RWPE2 (cell line): ENCODE data around the gene MSI2.

Source experiments
- ATAC-seq: fragments of 200-7000 bp; cut with Tn5 transposase; 3 replicates; pipeline ENCODE4 v1.9.1; 2021; ENCODE audit warnings: low read depth
- DNase-seq: peaks from one replicate; pipeline ENCODE4 v3.0.0-alpha.2; 2020; ENCODE audit warnings: low spot score
- H3K27ac ChIP-seq: fragments of 450-650 bp; 2 replicates; pipeline ENCODE4 v1.5.1; 2017; ENCODE audit warnings: mild to moderate bottlenecking; ENCODE audit not compliant: poor library complexity, severe bottlenecking
- H3K27me3 ChIP-seq: fragments of 250-450 bp; sonication (Bioruptor Pico); 2 replicates; pipeline ENCODE4 v1.5.1; 2021; ENCODE audit warnings: mild to moderate bottlenecking, moderate library complexity; ENCODE audit not compliant: insufficient read depth, poor library complexity, severe bottlenecking
- H3K36me3 ChIP-seq: fragments of 250-450 bp; sonication (Bioruptor Pico); 2 replicates; pipeline ENCODE4 v1.5.1; 2020; ENCODE audit warnings: low read depth, mild to moderate bottlenecking, moderate library complexity
- H3K4me1 ChIP-seq: fragments of 250-450 bp; sonication (Bioruptor Pico); 2 replicates; pipeline ENCODE4 v1.5.1; 2021; ENCODE audit warnings: mild to moderate bottlenecking, moderate library complexity; ENCODE audit not compliant: insufficient read depth, poor library complexity, severe bottlenecking
- H3K4me3 ChIP-seq: fragments of 250-450 bp; sonication (Bioruptor Pico); 2 replicates; pipeline ENCODE4 v1.5.1; 2021; ENCODE audit warnings: mild to moderate bottlenecking, moderate library complexity; ENCODE audit not compliant: severe bottlenecking
- H3K9me3 ChIP-seq: fragments of 250-450 bp; sonication (Bioruptor Pico); 2 replicates; pipeline ENCODE4 v1.5.1; 2021; ENCODE audit warnings: mild to moderate bottlenecking, moderate library complexity; ENCODE audit not compliant: severe bottlenecking
- TF ChIP-seq, protein P1 (sequence below): fragments of 450-650 bp; IDR thresholded peaks from one replicate; pipeline ENCODE4 v1.5.1; 2017; ENCODE audit warnings: mild to moderate bottlenecking, moderate library complexity; ENCODE audit not compliant: poor library complexity, severe bottlenecking

MSI2 gene

DNA sequence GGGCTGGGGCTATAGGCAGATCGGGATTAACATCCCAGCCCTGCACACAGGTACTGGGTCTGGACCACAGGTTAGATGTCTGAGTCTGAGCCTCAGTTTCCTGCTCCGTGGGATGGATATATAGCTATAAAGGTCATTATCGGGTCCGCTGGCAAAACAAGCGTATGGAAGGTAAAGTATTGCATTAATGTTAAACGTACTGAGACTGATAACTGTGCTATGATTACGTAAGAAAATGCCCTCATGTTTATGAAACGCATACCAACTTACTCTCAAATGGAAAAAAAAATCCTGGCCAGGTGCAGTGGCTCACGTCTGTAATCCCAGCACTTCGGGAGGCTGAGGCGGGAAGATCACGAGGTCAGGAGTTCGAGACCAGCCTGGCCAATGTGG is 353.6 kb downstream of the MSI2 start:
- Histone ChIP-seq H3K27ac (no peak overlapping the region), H3K9me3 (no peaks in the 10 kb centered on the region), H3K27me3 (no peaks in the 10 kb centered on the region), H3K4me3 (no peak overlapping the region), H3K4me1 (peaks cover 3% of the 10 kb centered on the region), H3K36me3 (no peaks in the 10 kb centered on the region)
- TF ChIP-seq, protein P1, sequence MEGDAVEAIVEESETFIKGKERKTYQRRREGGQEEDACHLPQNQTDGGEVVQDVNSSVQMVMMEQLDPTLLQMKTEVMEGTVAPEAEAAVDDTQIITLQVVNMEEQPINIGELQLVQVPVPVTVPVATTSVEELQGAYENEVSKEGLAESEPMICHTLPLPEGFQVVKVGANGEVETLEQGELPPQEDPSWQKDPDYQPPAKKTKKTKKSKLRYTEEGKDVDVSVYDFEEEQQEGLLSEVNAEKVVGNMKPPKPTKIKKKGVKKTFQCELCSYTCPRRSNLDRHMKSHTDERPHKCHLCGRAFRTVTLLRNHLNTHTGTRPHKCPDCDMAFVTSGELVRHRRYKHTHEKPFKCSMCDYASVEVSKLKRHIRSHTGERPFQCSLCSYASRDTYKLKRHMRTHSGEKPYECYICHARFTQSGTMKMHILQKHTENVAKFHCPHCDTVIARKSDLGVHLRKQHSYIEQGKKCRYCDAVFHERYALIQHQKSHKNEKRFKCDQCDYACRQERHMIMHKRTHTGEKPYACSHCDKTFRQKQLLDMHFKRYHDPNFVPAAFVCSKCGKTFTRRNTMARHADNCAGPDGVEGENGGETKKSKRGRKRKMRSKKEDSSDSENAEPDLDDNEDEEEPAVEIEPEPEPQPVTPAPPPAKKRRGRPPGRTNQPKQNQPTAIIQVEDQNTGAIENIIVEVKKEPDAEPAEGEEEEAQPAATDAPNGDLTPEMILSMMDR: no peak
- DNase-seq (no peak), ATAC-seq (no peak)

DNA sequence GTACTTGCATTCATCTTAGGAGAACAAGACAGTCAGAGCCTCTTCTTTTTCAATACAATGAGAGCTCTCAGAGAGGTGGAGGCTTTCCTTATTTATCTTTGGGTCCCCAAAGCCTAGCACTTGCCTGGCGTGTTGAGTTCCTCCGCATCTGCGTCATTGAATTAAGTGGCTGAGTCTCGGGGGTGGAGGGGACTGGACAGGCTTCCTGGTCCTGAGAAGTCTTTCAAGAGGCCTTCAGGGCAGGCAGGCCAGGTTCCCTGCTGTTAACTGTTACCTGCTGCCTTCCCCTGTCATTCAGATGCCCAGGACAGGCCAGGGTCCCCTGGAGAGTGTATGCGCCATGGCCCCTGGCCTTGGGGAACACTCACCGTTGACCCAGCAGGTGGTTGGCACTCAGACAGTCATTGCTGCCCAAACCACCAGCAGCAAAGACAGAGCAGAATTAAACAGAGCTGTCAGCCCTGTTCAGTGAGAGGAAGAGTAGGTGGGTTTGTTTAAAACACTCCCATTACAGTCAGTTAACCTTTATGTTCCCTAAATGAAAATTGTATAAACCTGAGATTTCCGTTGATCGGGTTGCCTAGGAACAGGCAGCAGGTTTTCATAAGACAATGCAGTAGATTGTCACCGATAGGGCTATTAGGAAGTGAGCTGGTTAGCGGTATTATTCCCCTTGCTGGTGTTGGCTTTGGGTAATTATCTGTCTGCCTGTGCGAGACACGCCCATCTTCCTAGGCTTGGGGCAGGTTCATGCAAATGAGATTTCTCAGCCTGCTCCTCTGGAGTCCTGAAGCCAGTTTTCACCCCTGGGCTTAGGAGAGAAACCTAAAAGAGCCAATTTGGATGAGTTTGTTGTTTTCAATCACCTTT is 356.1 kb downstream of the MSI2 start:
- no peak overlapping the region for H3K27ac ChIP-seq
- no peak for ATAC-seq

DNA sequence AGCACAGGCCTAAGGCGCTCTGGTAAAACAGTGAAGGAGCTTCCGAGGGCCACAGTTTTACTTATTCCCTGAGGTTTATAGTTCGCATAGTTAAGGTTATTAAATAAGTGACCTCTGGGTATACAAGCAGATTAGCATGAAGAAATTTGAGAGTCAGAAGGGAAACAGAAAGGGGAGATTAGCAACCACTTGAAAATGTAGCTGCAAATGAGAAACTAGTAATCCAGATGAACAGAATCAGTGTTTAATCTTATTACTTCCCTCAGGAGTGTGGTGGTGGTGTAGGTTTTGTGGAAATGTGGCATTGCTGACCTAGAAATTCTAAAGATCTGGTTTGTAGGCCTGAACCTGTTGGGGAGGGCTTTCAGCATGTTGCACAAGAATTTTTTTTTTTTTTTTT is 358.4 kb downstream of the MSI2 start:
- TF ChIP-seq, protein P1: no peak

More for the DNA sequence above, 356.1 kb downstream of the MSI2 start:
- H3K4me3 ChIP-seq: no peak overlapping the region
- DNase-seq: no peak
- H3K36me3 ChIP-seq: peaks cover 19% of the 10 kb centered on the region
- H3K4me1 ChIP-seq: peaks cover 2% of the 10 kb centered on the region
- TF ChIP-seq, protein P1: no peak
- no peaks in the 10 kb centered on the region for H3K27me3 ChIP-seq
- no peaks in the 10 kb centered on the region for H3K9me3 ChIP-seq

DNA sequence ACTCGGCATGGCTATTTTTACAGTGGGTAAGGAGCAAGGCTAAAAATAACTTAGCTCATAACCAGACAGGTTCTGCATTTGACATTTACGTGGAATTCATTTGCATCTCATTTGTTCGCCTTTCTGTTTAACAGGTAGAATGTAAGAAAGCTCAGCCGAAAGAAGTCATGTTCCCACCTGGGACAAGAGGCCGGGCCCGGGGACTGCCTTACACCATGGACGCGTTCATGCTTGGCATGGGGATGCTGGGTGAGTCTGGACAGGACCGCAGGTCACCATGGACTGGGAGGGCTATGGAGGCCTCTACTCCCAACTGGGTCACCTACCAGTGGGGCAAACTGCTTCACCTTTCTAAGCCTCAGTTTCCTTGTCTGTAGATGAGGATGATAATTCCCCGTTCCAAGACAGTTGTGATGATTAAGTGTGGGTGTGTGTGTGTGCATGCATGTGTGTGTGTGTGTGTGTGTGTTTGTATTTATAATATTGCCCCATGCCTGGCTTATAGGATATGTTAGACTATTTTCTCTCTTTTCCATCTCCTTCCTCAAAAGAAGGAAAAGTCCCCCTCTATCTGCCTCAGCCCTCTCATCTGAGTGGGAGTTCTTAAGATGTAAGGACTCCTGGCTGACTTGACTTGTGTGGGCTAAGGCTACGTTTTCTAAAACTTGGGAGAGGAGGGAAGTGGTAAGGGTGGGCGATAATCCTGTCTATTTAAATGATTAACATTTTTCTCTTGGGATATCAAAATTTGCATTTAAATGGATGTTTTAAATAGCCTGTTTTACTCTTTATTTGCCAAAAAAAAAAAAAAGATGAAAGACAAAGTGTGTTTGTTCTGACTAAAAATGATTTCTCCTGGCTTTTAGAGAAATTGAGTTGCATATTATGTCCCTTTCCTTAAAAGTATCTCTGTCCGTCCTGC is 359.8 kb downstream of the MSI2 start:
- ATAC-seq (no peak), DNase-seq (no peak)
- TF ChIP-seq, protein P1: no peak
- no peak overlapping the region for H3K4me3 ChIP-seq
- no peaks in the 10 kb centered on the region for H3K27me3 ChIP-seq
- H3K36me3 ChIP-seq: peaks cover 26% of the 10 kb centered on the region
- no peaks in the 10 kb centered on the region for H3K4me1 ChIP-seq
- H3K9me3 ChIP-seq: no peaks in the 10 kb centered on the region
- no peak overlapping the region for H3K27ac ChIP-seq

More for the DNA sequence above, 358.4 kb downstream of the MSI2 start:
- no peak overlapping the region for H3K27ac ChIP-seq
- H3K27me3 ChIP-seq: no peaks in the 10 kb centered on the region
- no peaks in the 10 kb centered on the region for H3K4me1 ChIP-seq
- peaks cover 26% of the 10 kb centered on the region for H3K36me3 ChIP-seq
- DNase-seq: no peak
- H3K9me3 ChIP-seq: no peaks in the 10 kb centered on the region
- ATAC-seq: no peak
- H3K4me3 ChIP-seq: no peak overlapping the region
